HG03378 (cell line): ENCODE results near the gene SNRNP35.
"Not testable (repeated sequence)": the region's sequence is repeated elsewhere in the genome, so short reads cannot be mapped to it uniquely, and the experiment has no call there.

Experiments
- ATAC-seq: cut with Tn5 transposase; IDR thresholded peaks from one replicate; pipeline ENCODE4 v1.9.1; 2021; ENCODE audit warnings: mild to moderate bottlenecking, moderate library complexity; ENCODE audit not compliant: unreplicated experiment

SNRNP35 gene

DNA sequence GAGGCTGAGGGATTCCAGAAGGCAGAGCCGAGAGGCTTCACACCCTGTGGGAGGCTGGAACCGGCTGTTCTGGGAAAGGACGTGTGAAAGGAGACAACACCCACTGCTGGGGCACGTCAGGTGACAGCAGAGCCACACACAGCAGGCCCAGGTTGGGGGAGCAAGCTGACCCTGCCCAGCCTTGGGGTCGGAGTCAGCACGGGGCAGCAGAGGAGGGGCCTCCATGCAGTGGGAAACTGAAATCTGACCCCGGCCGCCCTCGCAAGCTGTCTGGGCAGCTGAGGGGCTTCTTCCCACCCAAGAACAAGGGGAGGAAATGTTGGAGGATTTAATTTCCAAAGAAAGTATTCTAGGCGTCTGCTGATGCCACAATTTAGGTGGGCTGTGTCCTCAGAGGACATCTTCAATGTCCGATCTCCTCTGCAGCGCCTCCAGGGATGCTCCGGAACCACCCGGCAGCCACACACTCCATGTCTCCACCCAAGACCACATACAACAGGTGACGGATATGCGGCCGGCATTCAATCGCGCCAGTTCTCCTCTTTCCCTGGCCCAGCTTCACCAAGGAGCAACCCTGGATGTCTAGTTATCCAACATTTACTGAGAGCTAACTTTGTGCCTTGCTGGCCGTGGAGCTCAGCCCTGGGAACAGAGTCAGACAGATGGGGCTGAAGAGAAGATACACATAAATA, 30.7 kb downstream of the SNRNP35 start:
- no peak for ATAC-seq

DNA sequence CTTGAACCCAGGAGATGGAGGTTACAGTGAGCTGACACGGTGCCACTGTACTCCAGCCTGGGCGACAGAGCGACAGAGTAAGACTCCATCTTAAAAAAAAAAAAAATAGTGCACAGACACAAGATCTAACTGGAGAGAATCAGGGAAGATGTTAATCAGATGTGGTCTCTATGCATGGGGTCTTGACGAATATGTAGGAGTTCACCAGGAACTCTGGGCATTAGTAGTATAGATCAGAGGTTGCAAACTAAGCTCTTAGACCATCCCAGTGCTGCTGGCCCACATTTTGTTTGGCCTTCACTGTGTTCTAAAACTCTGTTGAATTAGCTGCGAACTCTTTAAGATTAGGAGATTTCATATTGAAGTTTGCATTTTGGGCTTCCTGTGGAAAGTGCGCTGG, 31.6 kb downstream of the SNRNP35 start:
- no peak for ATAC-seq

DNA sequence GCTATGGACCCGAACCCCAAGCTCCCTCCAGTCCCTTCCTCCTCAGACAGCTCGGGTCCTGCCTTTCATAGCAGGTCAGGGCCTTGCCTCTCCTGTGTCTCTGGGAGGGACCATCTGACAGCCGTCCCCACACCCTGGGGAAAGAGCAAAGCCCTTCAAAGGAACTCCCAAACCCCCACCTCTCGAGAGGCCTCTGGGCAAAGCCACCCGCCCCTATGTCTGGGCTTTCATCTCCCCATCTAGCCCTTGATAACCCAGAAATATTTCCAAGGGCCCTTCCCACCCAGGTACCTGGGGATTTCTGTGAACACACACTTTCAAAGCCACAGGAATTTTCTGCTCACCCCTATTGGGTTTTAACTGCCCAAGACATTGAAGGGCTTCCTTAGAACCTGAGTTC, 32.1 kb downstream of the SNRNP35 start:
- ATAC-seq, result no peak

GRCh38 chr12:123491056-123491455, 33.1 kb downstream of the SNRNP35 start:
- ATAC-seq, result no peak

GRCh38 chr12:123491481-123491880, 33.5 kb downstream of the SNRNP35 start:
- no peak for ATAC-seq

DNA sequence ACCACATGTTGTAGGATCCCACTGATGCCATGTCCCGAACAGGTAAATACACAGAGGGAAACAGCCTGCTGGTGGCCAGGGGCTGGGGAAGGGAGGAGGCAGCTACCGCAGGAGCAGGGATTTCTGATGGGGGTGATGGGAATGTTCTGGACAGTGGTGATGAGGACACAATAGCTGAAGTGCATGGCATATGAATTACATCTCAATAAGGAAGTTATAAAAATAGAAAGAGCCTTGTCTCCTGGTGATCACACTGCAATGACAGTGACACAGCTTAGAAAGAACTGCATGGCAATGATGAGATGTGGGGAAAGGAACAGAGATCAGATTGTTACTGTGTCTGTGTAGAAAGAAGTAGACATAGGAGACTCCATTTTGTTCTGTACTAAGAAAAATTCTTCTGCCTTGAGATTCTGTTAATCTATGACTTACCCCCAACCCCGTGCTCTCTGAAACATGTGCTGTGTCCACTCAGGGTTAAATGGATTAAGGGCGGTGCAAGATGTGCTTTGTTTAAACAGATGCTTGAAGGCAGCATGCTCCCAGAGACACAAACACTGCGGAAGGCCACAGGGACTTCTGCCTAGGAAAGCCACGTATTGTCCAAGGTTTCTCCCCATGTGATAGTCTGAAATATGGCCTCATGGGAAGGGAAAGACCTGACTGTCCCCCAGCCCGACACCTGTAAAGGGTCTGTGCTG, 34.5 kb downstream of the SNRNP35 start:
- not testable (repeated sequence) for ATAC-seq

DNA sequence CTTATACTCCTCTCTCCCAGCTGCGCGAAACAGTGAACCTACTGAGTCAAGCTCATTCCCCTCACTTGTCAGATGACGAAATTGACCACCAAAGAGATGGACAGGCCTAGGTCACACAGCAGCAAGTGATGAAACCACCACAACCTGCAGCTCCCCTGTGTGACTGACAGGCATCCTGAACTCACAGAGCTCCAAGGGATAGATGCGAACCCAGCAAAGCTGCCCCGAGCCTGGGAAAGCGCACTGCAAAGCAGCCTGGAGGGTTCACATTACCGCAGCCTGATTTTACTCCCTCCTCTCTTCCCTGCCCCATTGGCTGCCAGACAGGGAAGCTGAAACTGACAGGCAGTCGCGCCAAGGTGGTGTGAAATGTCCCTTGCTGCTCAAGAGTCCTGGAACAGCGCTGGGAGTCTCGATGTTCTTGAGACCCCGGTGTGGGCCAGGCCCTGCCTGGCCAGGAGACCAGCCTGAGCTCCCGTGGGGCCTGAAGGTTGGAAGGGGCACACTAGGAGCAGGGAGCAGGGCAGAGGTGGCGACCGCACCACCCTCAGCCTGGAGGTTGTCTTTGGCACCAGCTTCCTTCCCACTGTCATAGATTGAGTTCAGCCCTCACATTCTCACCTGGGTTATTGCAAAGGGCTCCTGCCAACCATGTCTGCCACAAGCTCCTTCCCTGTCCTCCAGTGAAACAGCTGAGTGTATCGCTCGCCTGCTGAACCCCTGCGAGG, 36.3 kb downstream of the SNRNP35 start:
- no peak for ATAC-seq

DNA sequence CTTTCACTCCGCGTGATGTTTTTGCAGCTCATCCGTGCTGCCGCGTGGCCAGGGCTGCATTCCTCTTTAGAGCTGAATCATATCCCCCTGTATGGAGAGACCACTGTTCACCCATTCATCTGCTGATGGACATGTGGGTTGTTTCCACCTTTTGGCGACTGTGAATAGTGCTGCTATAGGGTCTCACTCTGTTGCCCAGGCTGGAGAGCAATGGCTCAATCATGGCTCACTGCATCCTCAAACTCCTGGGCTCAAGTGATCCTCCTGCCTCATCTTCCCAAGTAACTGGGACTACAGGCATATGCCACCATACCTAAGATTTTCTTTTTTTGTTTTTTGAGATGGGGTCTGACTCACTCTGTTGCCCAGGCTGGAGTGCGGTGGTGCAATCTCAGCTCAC, 39.1 kb downstream of the SNRNP35 start:
- ATAC-seq, result no peak

GRCh38 chr12:123498126-123498825, 40.3 kb downstream of the SNRNP35 start:
- ATAC-seq, result no peak

DNA sequence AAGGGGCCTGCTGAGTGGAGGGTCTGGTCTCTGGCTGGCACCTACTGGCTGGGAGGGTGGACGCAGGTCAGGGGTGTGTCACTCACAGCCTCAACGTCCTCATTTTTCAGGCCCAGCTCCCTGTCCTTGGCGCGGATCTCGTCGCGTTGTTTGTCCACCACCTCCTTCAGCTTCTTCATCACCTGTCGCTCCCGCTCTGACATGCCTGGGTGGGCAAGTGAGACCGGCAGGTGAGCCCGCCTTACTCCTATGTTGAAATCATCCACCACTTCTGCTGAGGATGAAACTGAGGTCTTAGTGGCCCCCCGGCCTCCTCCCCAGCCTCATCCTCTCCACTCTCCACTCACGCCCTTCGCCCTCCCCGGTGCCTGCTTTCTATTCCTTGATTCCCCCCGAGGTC, 41.4 kb downstream of the SNRNP35 start:
- ATAC-seq, result no peak

GRCh38 chr12:123502163-123502704, 44.3 kb downstream of the SNRNP35 start:
- ATAC-seq, result no peak

- ATAC-seq, result no peak
Measured at GRCh38 chr12:123506059-123506842, 48.3 kb downstream of the SNRNP35 start.

GRCh38 chr12:123506843-123507236, 48.9 kb downstream of the SNRNP35 start:
- no peak for ATAC-seq

- no peak for ATAC-seq
Measured at GRCh38 chr12:123512838-123513665, 55.1 kb downstream of the SNRNP35 start.

DNA sequence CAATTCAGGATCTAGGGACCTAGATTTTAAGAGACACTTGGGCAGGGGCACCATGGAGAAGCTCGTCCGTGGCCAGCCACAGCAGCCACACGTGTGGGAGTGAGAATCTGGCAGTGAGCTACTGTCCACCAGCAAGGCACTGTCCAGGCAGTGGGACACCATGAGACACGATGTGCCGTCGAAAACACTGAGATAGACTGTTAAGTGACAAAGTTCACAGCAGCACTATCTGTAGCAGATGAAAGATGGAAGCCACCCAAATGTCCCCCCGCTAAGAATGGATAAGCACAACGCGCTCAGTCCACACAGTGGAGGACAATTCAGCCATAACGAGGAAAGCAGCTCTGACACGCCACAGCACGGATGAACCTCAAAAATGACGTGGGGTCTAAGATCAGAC, 55.9 kb downstream of the SNRNP35 start:
- ATAC-seq, result no peak

GRCh38 chr12:123514582-123515221, 56.8 kb downstream of the SNRNP35 start:
- ATAC-seq, result not testable (repeated sequence)

- ATAC-seq, result no peak
Measured at GRCh38 chr12:123516216-123516780, 58.4 kb downstream of the SNRNP35 start.
